ENCODE data around the gene CEP68. TPM values are rescaled to one million over a fixed set of nuclear protein-coding genes. Genes with fewer than 3 reads are reported as not detected.

The CEP68 gene, protein sequence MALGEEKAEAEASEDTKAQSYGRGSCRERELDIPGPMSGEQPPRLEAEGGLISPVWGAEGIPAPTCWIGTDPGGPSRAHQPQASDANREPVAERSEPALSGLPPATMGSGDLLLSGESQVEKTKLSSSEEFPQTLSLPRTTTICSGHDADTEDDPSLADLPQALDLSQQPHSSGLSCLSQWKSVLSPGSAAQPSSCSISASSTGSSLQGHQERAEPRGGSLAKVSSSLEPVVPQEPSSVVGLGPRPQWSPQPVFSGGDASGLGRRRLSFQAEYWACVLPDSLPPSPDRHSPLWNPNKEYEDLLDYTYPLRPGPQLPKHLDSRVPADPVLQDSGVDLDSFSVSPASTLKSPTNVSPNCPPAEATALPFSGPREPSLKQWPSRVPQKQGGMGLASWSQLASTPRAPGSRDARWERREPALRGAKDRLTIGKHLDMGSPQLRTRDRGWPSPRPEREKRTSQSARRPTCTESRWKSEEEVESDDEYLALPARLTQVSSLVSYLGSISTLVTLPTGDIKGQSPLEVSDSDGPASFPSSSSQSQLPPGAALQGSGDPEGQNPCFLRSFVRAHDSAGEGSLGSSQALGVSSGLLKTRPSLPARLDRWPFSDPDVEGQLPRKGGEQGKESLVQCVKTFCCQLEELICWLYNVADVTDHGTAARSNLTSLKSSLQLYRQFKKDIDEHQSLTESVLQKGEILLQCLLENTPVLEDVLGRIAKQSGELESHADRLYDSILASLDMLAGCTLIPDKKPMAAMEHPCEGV
- total RNA-seq = 62.9 TPM

GRCh38 chr2:65056215-65057053, at the start of gene CEP68:
TSS of gene CEP68 (plus strand) at chr2:65056416. CDS start at chr2:65069445, 13,029 bp downstream.

GRCh38 chr2:65129826-65130663, 73.8 kb downstream of the CEP68 start, which contains the start of gene RAB1A:
TSS of gene RAB1A (minus strand) at chr2:65130106. CDS start at chr2:65129915, 191 bp downstream.

Other genes with a start within 250 kb of the CEP68 start
- 49.1 TPM for gene SLC1A4, start 67.0 kb upstream of the CEP68 start, total RNA-seq
- 85.8 TPM for gene RAB1A, start 73.7 kb downstream of the CEP68 start, total RNA-seq
- 71.1 TPM for gene ACTR2, start 171.4 kb downstream of the CEP68 start, total RNA-seq